ENCODE measurements around the gene EYS.

DNA sequence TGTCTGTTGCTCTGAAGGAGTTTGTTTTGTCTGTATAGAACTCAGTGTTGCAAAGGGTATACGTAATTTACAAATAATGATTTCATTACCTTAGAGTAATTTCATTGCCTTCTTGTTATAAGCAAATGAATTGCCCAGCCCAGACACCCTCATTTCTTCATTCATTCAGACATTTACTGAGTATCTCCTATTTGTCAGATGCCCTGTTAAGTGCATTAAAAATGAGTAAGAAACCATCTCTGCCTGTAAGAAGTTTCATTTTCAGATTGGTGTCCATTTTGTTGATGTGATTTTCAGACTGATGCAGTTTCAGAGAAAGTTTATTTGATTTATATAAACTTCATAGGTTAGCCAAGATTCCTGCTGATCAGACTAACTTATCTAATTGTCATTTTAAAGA lies 1642.1 kb downstream of the EYS start:
- no peak for TF ChIP-seq POLR2A (IDR thresholded peaks at IDR 0.05; ENCODE audit: low read depth)
- TF ChIP-seq, protein P1, sequence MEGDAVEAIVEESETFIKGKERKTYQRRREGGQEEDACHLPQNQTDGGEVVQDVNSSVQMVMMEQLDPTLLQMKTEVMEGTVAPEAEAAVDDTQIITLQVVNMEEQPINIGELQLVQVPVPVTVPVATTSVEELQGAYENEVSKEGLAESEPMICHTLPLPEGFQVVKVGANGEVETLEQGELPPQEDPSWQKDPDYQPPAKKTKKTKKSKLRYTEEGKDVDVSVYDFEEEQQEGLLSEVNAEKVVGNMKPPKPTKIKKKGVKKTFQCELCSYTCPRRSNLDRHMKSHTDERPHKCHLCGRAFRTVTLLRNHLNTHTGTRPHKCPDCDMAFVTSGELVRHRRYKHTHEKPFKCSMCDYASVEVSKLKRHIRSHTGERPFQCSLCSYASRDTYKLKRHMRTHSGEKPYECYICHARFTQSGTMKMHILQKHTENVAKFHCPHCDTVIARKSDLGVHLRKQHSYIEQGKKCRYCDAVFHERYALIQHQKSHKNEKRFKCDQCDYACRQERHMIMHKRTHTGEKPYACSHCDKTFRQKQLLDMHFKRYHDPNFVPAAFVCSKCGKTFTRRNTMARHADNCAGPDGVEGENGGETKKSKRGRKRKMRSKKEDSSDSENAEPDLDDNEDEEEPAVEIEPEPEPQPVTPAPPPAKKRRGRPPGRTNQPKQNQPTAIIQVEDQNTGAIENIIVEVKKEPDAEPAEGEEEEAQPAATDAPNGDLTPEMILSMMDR (IDR thresholded peaks at IDR 0.05), result no peak
- no peak for TF ChIP-seq POLR2AphosphoS5 (IDR thresholded peaks at IDR 0.05)
